Neutrophil (primary cell): Measurements from ENCODE around the gene PTBP2.

ENCODE experiments used
- H3K27ac ChIP-seq: fragments of 200-600 bp; sonication (generic); 2 replicates; pipeline ENCODE4 v1.5.1; 2016; ENCODE audit warnings: mild to moderate bottlenecking, moderate library complexity
- H3K27me3 ChIP-seq: fragments of 200-600 bp; sonication (generic); 2 replicates; pipeline ENCODE4 v1.6.0; 2016; ENCODE audit warnings: mild to moderate bottlenecking
- H3K36me3 ChIP-seq: fragments of 200-600 bp; sonication (generic); 2 replicates; pipeline ENCODE4 v1.5.1; 2017
- H3K4me1 ChIP-seq, 2 experiments: fragments of 200-600 bp in 1 of 2; sonication (generic) in 1 of 2; 1 replicate in 1 of 2; 2 replicates in 1 of 2; pipeline versions ENCODE4 v1.5.1 to v1.6.1; 2013 to 2016; ENCODE audit warnings: low read depth in 1 of 2, low read length in 1 of 2, mild to moderate bottlenecking in 1 of 2, moderate library complexity in 1 of 2; ENCODE audit not compliant: control insufficient read depth in 1 of 2, insufficient read depth in 1 of 2
- H3K4me3 ChIP-seq, 2 experiments: fragments of 200-600 bp in 1 of 2; sonication (generic) in 1 of 2; 1 replicate in 1 of 2; 2 replicates in 1 of 2; pipeline ENCODE4 v1.5.1; 2013 to 2016; ENCODE audit warnings: low read depth in 1 of 2, low read length in 1 of 2, mild to moderate bottlenecking in 1 of 2, moderate library complexity in 1 of 2
- H3K9me3 ChIP-seq: fragments of 200-600 bp; sonication (generic); 2 replicates; pipeline ENCODE4 v1.5.1; 2016
- TF ChIP-seq, protein P1 (sequence below): fragments of 200-600 bp; sonication (generic); IDR thresholded peaks from 2 replicates; pipeline ENCODE4 v1.5.1; 2016; ENCODE audit warnings: antibody characterized with exemption

Gene PTBP2

DNA sequence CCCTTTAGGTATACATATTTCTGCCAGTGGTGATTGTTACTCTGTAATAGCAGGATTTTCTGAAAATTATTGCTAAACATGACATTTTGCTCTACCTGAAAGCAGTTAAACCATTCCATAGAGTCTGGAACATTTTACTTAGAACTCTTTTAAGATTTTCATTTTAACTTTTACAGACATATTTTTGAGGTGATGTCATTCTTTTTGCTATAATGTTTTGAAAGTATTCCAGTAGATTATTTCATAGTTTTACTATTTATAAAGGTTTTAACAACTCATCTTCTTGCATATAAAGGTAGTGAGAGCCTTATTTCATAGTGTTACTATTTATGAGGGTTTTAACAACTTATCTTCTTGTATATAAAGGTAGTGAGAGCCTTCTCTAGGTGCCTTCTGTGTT is 42.9 kb downstream of the PTBP2 start:
- Histone ChIP-seq H3K4me1 (no peaks in the 10 kb centered on the region), H3K4me3 (no peak overlapping the region), H3K9me3 (no peaks in the 10 kb centered on the region), H3K27me3 (no peaks in the 10 kb centered on the region), H3K27ac (no peak overlapping the region), H3K36me3 (no peaks in the 10 kb centered on the region)
- TF ChIP-seq, protein P1, sequence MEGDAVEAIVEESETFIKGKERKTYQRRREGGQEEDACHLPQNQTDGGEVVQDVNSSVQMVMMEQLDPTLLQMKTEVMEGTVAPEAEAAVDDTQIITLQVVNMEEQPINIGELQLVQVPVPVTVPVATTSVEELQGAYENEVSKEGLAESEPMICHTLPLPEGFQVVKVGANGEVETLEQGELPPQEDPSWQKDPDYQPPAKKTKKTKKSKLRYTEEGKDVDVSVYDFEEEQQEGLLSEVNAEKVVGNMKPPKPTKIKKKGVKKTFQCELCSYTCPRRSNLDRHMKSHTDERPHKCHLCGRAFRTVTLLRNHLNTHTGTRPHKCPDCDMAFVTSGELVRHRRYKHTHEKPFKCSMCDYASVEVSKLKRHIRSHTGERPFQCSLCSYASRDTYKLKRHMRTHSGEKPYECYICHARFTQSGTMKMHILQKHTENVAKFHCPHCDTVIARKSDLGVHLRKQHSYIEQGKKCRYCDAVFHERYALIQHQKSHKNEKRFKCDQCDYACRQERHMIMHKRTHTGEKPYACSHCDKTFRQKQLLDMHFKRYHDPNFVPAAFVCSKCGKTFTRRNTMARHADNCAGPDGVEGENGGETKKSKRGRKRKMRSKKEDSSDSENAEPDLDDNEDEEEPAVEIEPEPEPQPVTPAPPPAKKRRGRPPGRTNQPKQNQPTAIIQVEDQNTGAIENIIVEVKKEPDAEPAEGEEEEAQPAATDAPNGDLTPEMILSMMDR, result no peak

DNA sequence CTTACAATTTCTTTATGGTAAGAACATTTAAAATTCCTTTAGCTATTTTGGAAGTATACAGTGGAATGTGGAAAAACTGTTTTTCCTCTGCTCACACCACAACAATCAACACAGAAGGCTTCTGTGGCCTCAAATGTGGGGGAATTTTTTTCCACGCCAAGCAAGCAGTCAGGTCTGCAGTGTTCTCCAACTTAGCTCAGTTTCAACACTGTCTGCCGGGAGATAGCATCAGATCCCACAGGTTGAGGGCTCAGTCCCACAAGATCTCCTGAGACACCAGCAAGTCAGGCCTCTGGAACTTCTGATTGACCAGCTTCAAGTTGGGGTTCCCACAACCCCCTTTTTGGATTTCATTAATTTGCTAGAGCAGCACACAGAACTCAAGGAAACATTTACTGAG is 50.3 kb downstream of the PTBP2 start:
- Histone ChIP-seq H3K36me3 (peaks cover 36% of the 10 kb centered on the region), H3K4me1 (no peaks in the 10 kb centered on the region), H3K27ac (no peak overlapping the region), H3K27me3 (no peaks in the 10 kb centered on the region), H3K9me3 (no peaks in the 10 kb centered on the region), H3K4me3 (no peak overlapping the region)
- TF ChIP-seq, protein P1, result no peak

DNA sequence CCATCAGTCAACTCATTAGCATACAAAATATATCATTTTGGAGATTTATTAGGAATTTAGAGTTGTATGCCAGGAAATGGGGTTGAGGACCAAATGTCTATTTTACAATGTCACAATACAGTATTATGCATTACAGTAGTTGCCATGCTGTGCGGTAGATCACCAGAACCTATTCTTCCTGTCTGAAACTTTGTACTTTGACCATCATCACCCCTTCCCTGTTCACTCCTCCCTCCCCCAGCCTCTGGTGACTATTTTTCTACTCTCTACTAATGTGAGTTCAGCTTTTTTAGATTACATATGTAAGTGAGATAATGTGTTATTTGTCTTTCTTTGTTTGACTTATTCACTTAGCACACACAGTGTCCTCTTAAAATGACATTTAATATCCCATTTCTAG is 50.8 kb downstream of the PTBP2 start:
- TF ChIP-seq, protein P1, result no peak
- Histone ChIP-seq H3K27ac (no peak overlapping the region), H3K36me3 (peaks cover 38% of the 10 kb centered on the region)

DNA sequence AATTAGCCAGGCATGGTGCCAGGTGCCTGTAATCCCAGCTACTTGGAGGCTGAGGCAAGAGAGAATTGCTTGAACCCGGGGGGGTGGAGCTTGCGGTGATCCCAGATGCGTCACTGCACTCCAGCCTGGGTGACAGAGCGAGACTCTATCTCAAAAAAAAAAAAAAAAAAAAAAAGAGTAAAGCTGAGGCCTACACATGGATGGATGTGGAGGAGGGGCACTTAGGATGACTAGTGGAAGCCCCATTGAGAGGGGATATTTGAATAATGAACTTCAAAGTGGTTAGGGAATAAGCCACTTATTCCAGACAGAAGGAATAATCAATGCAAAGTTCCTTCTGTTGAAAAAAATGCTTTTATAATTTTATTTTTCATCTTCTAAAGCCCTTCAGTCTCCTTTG is 51.4 kb downstream of the PTBP2 start:
- Histone ChIP-seq H3K4me1 (no peaks in the 10 kb centered on the region), H3K27me3 (no peaks in the 10 kb centered on the region), H3K36me3 (peaks cover 41% of the 10 kb centered on the region)

More for the DNA sequence above, 50.8 kb downstream of the PTBP2 start:
- H3K4me1 ChIP-seq, result no peaks in the 10 kb centered on the region
- H3K4me3 ChIP-seq, result no peak overlapping the region
- no peaks in the 10 kb centered on the region for H3K27me3 ChIP-seq
- H3K9me3 ChIP-seq, result no peaks in the 10 kb centered on the region

DNA sequence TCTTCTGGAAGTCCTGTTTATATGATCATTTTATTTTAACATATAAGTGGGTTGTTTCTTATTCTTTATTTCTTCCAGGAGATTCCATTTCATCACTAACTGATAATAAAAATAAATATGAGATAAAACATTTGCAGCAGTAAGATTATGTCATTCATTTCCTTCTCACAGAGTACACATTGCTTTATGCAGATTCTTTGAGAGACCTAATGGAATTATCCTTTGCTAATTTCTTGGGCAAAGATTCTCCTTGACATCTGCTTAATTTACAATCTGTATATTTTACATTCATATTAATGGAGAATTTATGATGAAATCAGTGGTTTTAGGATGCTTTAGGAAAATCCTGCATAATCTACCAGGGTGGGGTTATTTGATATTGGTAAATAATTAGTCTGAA is 60.6 kb downstream of the PTBP2 start:
- peaks cover 63% of the 10 kb centered on the region for H3K36me3 ChIP-seq
- TF ChIP-seq, protein P1, result no peak
- no peaks in the 10 kb centered on the region for H3K4me1 ChIP-seq
- H3K27ac ChIP-seq, result no peak overlapping the region
- no peak overlapping the region for H3K4me3 ChIP-seq
- no peaks in the 10 kb centered on the region for H3K9me3 ChIP-seq
- no peaks in the 10 kb centered on the region for H3K27me3 ChIP-seq

More for the DNA sequence above, 51.4 kb downstream of the PTBP2 start:
- TF ChIP-seq, protein P1, result no peak
- no peak overlapping the region for H3K27ac ChIP-seq
- H3K4me3 ChIP-seq, result no peak overlapping the region
- H3K9me3 ChIP-seq, result no peaks in the 10 kb centered on the region

DNA sequence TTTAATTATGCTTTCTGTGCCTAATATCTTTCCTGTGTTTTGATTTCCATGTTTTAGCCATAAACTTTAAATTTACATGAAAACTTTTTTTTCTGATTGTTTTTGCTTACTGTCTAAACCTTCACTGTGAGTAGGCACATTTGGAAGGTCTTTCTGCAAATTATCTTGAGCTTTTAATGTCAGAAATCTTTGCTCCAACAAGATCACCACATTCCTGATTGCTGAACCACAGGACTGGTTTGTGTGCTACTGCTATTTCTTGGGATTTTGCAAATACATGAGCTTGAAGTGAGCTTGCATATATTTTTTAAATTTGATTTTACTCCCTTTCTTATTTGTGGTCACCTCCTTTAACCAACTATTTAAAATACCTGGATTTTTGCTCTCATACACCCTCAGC is 61.3 kb downstream of the PTBP2 start:
- Histone ChIP-seq H3K27ac (no peak overlapping the region), H3K4me1 (no peaks in the 10 kb centered on the region), H3K4me3 (no peak overlapping the region), H3K9me3 (no peaks in the 10 kb centered on the region), H3K36me3 (peaks cover 65% of the 10 kb centered on the region), H3K27me3 (no peaks in the 10 kb centered on the region)
- TF ChIP-seq, protein P1, result no peak
